ENCODE measurements around the gene AP5B1. TPM values are rescaled to one million over a fixed set of nuclear protein-coding genes. Genes with fewer than 3 reads are reported as not detected.

The AP5B1 gene
- total RNA-seq, 6 donors from 2014 or later, result 24.8 to 66.0 (median 46.8) TPM

DNA sequence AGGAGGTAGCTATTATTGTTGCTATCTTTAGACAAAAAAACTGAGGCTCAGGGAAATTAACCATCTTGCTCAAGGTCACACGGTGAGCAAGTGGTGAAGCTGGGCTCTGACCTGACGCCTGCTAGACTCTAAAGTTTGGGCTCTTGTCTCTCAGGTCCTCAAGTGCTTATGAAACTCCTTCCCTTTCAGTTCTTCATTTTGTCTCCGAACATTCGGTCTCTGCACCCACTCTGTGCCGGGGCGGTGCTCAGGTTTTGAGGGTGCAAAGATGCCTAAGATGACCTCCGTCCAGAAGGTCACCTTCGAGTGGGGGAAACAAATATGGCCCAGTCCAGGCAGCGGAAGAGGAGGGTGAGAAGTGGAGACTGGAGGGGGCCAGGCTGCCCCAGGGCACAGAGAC, 22.1 kb upstream of the AP5B1 start:
- Histone ChIP-seq H3K4me3 (no peak overlapping the region), H3K27ac (no peak overlapping the region), H3K36me3 (no peaks in the 10 kb centered on the region), H3K4me1 (no peaks in the 10 kb centered on the region), H3K9me3 (no peaks in the 10 kb centered on the region), H3K27me3 (peaks cover 0 to 6% (median 0%) of the 10 kb centered on the region in 4 donors)
- ATAC-seq (ENCODE audit: low FRiP score in 2 of 2), result no peak
- DNase-seq, result no peak
- TF ChIP-seq POLR2AphosphoS5 (IDR thresholded peaks at IDR 0.05) (no peak), POLR2A (IDR thresholded peaks at IDR 0.05) (no peak), EP300 (IDR thresholded peaks at IDR 0.05) (no peak)
- TF ChIP-seq, protein P1, sequence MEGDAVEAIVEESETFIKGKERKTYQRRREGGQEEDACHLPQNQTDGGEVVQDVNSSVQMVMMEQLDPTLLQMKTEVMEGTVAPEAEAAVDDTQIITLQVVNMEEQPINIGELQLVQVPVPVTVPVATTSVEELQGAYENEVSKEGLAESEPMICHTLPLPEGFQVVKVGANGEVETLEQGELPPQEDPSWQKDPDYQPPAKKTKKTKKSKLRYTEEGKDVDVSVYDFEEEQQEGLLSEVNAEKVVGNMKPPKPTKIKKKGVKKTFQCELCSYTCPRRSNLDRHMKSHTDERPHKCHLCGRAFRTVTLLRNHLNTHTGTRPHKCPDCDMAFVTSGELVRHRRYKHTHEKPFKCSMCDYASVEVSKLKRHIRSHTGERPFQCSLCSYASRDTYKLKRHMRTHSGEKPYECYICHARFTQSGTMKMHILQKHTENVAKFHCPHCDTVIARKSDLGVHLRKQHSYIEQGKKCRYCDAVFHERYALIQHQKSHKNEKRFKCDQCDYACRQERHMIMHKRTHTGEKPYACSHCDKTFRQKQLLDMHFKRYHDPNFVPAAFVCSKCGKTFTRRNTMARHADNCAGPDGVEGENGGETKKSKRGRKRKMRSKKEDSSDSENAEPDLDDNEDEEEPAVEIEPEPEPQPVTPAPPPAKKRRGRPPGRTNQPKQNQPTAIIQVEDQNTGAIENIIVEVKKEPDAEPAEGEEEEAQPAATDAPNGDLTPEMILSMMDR (IDR thresholded peaks at IDR 0.05), result no peak
- 73 to 92% methylated on average over 9 of the region's 9 CpGs for WGBS, 2 donors

DNA sequence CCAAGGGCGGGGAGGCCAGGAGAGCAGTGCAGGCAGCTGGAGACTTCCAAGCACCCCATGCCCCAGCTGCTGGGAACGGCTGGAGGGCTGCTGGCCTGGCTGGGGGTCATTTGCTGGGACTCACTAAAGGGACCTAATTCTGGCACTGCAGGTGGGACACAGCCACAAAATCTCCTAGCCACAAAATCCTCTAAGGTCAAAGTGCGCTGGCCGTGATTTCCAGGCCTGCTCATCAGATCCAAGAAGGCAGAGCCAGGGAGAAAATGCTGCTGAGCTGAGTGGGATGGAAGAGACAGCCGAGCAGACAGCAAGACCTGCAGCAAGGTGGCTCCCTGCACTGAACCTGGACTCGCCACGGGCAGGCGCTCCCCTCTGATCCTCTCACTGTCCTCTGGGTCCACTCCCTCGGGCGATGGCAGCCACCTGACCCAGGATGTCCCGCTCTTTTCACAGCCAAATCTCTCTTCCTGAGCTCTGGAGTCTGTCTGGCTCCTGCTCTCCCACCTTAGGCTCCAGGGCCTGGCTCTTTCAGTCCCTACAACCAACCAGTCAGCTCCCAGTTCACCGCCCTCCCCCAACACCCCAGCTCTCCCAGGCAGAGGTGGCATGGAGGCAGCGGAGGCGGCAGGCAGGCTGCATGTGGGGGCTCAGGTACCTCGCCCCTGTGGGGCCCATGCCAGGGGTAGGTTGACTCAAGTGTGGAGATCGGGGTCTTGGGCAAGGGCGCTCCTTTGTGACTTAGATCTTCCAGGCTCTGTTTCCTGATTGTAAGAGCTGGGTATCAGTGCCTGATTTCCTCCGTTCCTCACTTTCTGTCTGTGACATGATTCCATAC, 20.6 kb upstream of the AP5B1 start:
- Histone ChIP-seq H3K4me1 (no peaks in the 10 kb centered on the region), H3K9me3 (no peaks in the 10 kb centered on the region), H3K27me3 (peaks cover 0 to 6% (median 0%) of the 10 kb centered on the region in 4 donors), H3K36me3 (no peaks in the 10 kb centered on the region), H3K4me3 (no peak overlapping the region), H3K27ac (no peak overlapping the region)
- WGBS, 2 donors, result 85 to 86% methylated on average over 17 to 18 of the region's 18 CpGs
- TF ChIP-seq, protein P1 (IDR thresholded peaks at IDR 0.05), result no peak
- TF ChIP-seq POLR2A (IDR thresholded peaks at IDR 0.05), result no peak
- no peak for TF ChIP-seq EP300 (IDR thresholded peaks at IDR 0.05)
- no peak for TF ChIP-seq POLR2AphosphoS5 (IDR thresholded peaks at IDR 0.05)
- DNase-seq, result peak in 1 of 2 donors; percentile 42
- ATAC-seq (ENCODE audit: low FRiP score in 2 of 2), result no peak

DNA sequence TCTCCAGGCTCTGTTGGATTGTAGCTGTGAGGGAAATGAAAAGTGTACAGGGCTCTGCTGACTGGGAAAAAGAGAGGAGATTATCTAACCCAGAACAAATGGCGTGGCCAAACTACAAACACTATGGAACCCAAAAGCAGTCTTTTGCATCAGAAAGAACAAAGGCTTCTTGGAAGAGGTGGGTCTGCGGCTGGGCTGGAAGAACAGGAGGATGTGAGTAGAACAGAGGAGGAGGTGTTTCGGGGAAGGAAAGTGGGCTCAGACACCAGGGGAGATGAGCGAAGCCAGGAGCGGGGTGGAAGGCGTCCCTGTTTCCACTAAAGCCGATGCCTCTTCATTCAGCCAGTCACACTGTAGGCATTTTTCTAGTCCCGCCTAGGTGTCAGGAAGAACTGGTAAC, 18.1 kb upstream of the AP5B1 start:
- Histone ChIP-seq H3K4me1 (no peaks in the 10 kb centered on the region), H3K27ac (no peak overlapping the region), H3K36me3 (no peaks in the 10 kb centered on the region), H3K27me3 (peaks cover 0 to 2% (median 0%) of the 10 kb centered on the region in 4 donors), H3K4me3 (no peak overlapping the region), H3K9me3 (no peaks in the 10 kb centered on the region)
- WGBS, 2 donors, result 92 to 93% methylated on average over 8 of the region's 8 CpGs
- ATAC-seq (ENCODE audit: low FRiP score in 2 of 2), result no peak
- TF ChIP-seq EP300 (IDR thresholded peaks at IDR 0.05) (no peak), POLR2AphosphoS5 (IDR thresholded peaks at IDR 0.05) (no peak), POLR2A (IDR thresholded peaks at IDR 0.05) (no peak)
- TF ChIP-seq, protein P1 (IDR thresholded peaks at IDR 0.05), result no peak
- DNase-seq, result no peak

DNA sequence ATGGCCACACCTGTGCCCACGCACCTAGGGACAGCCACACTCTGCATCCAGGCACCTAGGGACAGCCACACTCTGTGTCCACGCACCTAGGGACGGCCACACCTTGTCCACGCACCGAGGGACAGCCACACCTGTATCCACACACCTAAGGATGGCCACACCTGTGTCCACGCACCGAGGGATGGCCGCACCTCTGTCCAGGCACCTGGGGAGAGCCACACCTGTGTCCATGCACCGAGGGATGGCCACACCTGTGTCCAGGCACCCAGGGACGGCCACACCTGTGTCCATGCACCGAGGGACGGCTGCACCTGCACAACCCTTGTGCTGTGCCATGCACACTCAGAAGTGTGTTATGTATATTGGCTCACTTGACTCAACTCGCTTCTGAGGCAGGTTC, 16.9 kb upstream of the AP5B1 start:
- Histone ChIP-seq H3K27ac (no peak overlapping the region), H3K9me3 (no peaks in the 10 kb centered on the region), H3K4me3 (no peak overlapping the region), H3K4me1 (no peaks in the 10 kb centered on the region), H3K36me3 (no peaks in the 10 kb centered on the region), H3K27me3 (no peaks in the 10 kb centered on the region)
- TF ChIP-seq, protein P1 (IDR thresholded peaks at IDR 0.05), result no peak
- TF ChIP-seq EP300 (IDR thresholded peaks at IDR 0.05) (no peak), POLR2AphosphoS5 (IDR thresholded peaks at IDR 0.05) (no peak), POLR2A (IDR thresholded peaks at IDR 0.05) (no peak)
- WGBS, 2 donors, result 80 to 84% methylated on average over 2 to 12 of the region's 13 CpGs
- ATAC-seq (ENCODE audit: low FRiP score in 2 of 2), result peak in 1 of 2 donors; percentile 24
- peak in 1 of 2 donors; percentile 55 for DNase-seq
